HG02973 (cell line): ENCODE results near the gene IPO9.
"Not testable (repeated sequence)": the region's sequence is repeated elsewhere in the genome, so short reads cannot be mapped to it uniquely, and the experiment has no call there.

Experiments
- ATAC-seq: cut with Tn5 transposase; IDR thresholded peaks from one replicate; pipeline ENCODE4 v1.9.1; 2021; ENCODE audit warnings: moderate library complexity; ENCODE audit not compliant: unreplicated experiment

IPO9 gene

GRCh38 chr1:201808633-201808990, 20.3 kb upstream of the IPO9 start:
- ATAC-seq, result no peak

GRCh38 chr1:201809876-201810275, 19.1 kb upstream of the IPO9 start:
- no peak for ATAC-seq

- ATAC-seq, result no peak
Observed at GRCh38 chr1:201810466-201811216, 18.3 kb upstream of the IPO9 start.

GRCh38 chr1:201813226-201813625, 15.7 kb upstream of the IPO9 start:
- no peak for ATAC-seq

- ATAC-seq, result no peak
Observed at GRCh38 chr1:201816309-201816854, 12.6 kb upstream of the IPO9 start.

GRCh38 chr1:201818971-201819750, 9.8 kb upstream of the IPO9 start:
- ATAC-seq, result no peak

- no peak for ATAC-seq
Observed at GRCh38 chr1:201820413-201820812, 8.5 kb upstream of the IPO9 start.

GRCh38 chr1:201825245-201825644, 3.7 kb upstream of the IPO9 start:
- no peak for ATAC-seq

- ATAC-seq, result no peak
Observed at GRCh38 chr1:201826830-201827229, 2.1 kb upstream of the IPO9 start.

- no peak for ATAC-seq
Observed at GRCh38 chr1:201827321-201828216, 1.4 kb upstream of the IPO9 start.

GRCh38 chr1:201828217-201828819, 639 bp upstream of the IPO9 start:
- no peak for ATAC-seq

GRCh38 chr1:201831371-201831770, 2.4 kb downstream of the IPO9 start:
- no peak for ATAC-seq

- ATAC-seq, result no peak
Observed at GRCh38 chr1:201834621-201835020, 5.7 kb downstream of the IPO9 start.

- no peak for ATAC-seq
Observed at GRCh38 chr1:201838381-201838780, 9.4 kb downstream of the IPO9 start.

- ATAC-seq, result not testable (repeated sequence)
Observed at GRCh38 chr1:201839089-201839488, 10.1 kb downstream of the IPO9 start.

- no peak for ATAC-seq
Observed at GRCh38 chr1:201840055-201840454, 11.1 kb downstream of the IPO9 start.

GRCh38 chr1:201840490-201840889, 11.5 kb downstream of the IPO9 start:
- ATAC-seq, result no peak

GRCh38 chr1:201841265-201841912, 12.4 kb downstream of the IPO9 start:
- no peak for ATAC-seq

- ATAC-seq, result no peak
Observed at GRCh38 chr1:201842472-201843027, 13.6 kb downstream of the IPO9 start.
